ENCODE data around the gene TRIM3.

DNA sequence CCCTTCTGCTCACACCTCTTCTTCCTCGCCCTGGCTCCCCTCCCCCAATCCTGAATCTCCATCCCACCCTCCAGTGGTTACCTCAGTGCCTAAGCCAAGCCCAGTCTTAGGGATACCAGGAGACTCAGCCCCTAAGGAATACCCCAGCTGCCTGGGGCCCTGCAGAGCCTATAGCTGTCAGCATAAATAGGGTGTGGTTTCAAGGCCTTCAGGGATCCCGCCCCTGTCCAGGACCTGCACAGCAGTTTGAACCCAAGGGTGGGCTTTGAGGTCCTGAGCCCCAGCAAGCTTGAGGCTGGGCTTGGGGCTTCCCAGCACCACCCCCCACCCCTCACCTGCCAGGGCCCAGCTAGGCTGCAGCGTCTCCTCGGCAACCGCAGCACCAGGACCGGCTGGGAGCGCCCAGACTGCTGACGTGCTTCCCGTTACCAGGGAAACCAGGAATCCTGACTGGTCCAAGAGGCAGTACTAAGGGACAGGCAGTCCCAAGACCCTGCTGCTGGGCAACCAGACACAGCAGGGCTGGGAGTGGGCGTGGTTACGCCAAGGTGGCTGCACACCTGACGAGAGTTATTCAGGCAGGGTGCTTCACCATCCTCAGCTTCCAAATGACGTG, 68.6 kb downstream of the TRIM3 start:
- TF ChIP-seq, protein P1, sequence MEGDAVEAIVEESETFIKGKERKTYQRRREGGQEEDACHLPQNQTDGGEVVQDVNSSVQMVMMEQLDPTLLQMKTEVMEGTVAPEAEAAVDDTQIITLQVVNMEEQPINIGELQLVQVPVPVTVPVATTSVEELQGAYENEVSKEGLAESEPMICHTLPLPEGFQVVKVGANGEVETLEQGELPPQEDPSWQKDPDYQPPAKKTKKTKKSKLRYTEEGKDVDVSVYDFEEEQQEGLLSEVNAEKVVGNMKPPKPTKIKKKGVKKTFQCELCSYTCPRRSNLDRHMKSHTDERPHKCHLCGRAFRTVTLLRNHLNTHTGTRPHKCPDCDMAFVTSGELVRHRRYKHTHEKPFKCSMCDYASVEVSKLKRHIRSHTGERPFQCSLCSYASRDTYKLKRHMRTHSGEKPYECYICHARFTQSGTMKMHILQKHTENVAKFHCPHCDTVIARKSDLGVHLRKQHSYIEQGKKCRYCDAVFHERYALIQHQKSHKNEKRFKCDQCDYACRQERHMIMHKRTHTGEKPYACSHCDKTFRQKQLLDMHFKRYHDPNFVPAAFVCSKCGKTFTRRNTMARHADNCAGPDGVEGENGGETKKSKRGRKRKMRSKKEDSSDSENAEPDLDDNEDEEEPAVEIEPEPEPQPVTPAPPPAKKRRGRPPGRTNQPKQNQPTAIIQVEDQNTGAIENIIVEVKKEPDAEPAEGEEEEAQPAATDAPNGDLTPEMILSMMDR (conservative IDR thresholded peaks at IDR 0.05; ENCODE audit: low read depth in 2 of 2), result no peak
- TF ChIP-seq EZH2 (IDR thresholded peaks at IDR 0.05; ENCODE audit: low read depth, unreplicated experiment) (no peak), POLR2AphosphoS5 (IDR thresholded peaks at IDR 0.05; ENCODE audit: low read depth) (no peak), STAT1 (IDR thresholded peaks at IDR 0.05; ENCODE audit: unreplicated experiment) (no peak), EZH2phosphoT487 (IDR thresholded peaks at IDR 0.05; ENCODE audit: unreplicated experiment) (no peak), ZNF114 (CRISPR knock-in tag; IDR thresholded peaks at IDR 0.05) (no peak), CREB1 (CRISPR knock-in tag; IDR thresholded peaks at IDR 0.05; ENCODE audit: low read depth) (peak; percentile 46; the same call in 1 of the 2 replicates)
- TF ChIP-seq, protein P2, sequence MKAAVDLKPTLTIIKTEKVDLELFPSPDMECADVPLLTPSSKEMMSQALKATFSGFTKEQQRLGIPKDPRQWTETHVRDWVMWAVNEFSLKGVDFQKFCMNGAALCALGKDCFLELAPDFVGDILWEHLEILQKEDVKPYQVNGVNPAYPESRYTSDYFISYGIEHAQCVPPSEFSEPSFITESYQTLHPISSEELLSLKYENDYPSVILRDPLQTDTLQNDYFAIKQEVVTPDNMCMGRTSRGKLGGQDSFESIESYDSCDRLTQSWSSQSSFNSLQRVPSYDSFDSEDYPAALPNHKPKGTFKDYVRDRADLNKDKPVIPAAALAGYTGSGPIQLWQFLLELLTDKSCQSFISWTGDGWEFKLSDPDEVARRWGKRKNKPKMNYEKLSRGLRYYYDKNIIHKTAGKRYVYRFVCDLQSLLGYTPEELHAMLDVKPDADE (IDR thresholded peaks at IDR 0.05), result no peak
- TF ChIP-seq, protein P3, sequence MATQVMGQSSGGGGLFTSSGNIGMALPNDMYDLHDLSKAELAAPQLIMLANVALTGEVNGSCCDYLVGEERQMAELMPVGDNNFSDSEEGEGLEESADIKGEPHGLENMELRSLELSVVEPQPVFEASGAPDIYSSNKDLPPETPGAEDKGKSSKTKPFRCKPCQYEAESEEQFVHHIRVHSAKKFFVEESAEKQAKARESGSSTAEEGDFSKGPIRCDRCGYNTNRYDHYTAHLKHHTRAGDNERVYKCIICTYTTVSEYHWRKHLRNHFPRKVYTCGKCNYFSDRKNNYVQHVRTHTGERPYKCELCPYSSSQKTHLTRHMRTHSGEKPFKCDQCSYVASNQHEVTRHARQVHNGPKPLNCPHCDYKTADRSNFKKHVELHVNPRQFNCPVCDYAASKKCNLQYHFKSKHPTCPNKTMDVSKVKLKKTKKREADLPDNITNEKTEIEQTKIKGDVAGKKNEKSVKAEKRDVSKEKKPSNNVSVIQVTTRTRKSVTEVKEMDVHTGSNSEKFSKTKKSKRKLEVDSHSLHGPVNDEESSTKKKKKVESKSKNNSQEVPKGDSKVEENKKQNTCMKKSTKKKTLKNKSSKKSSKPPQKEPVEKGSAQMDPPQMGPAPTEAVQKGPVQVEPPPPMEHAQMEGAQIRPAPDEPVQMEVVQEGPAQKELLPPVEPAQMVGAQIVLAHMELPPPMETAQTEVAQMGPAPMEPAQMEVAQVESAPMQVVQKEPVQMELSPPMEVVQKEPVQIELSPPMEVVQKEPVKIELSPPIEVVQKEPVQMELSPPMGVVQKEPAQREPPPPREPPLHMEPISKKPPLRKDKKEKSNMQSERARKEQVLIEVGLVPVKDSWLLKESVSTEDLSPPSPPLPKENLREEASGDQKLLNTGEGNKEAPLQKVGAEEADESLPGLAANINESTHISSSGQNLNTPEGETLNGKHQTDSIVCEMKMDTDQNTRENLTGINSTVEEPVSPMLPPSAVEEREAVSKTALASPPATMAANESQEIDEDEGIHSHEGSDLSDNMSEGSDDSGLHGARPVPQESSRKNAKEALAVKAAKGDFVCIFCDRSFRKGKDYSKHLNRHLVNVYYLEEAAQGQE (IDR thresholded peaks at IDR 0.05; ENCODE audit: unreplicated experiment), result no peak
